ENCODE data around the gene TSPAN14. TPM values are rescaled to one million over a fixed set of nuclear protein-coding genes. Genes with fewer than 3 reads are reported as not detected.

Gene TSPAN14
- total and polyA plus RNA-seq, 2 experiments from 2014 or later: 17.9 to 40.7 TPM

- DNase-seq (ENCODE audit: low spot score) (peak; percentile 37), ATAC-seq (peak; percentile 79)
- no peaks in the 10 kb centered on the region for H3K4me1 ChIP-seq (ENCODE audit: insufficient read depth)
- H3F3A ChIP-seq (replicated peaks; ENCODE audit: low read depth): no peaks in the 10 kb centered on the region
- H3K27ac ChIP-seq (ENCODE audit: low read depth): no peak overlapping the region
- no peak overlapping the region for H3K4me2 ChIP-seq
- Mint-ChIP-seq H3K9me3 (no peaks in the 10 kb centered on the region), H3K4me3 (no peak overlapping the region), H3K4me1 (peaks cover 18% of the 10 kb centered on the region), H3K27ac (peak overlapping the region; percentile 48; the same call in 1 of the 2 replicates), H3K36me3 (ENCODE audit: low read depth) (no peaks in the 10 kb centered on the region; the same call in 2 of the 3 replicates), H3K27me3 (ENCODE audit: insufficient read depth, low read depth, poor library complexity) (peaks cover 7% of the 10 kb centered on the region)
- no peaks in the 10 kb centered on the region for H3K27me3 ChIP-seq (ENCODE audit: insufficient read depth)
- TF ChIP-seq CTCF (conservative IDR thresholded peaks at IDR 0.05; ENCODE audit: low read depth in 2 of 2) (peak; percentile 41 to 64; a peak in 3 of 4 replicates), ETS1 (IDR thresholded peaks at IDR 0.05) (no peak), NANOG (IDR thresholded peaks at IDR 0.05; ENCODE audit: borderline replicate concordance) (no peak), STAT1 (IDR thresholded peaks at IDR 0.05; ENCODE audit: unreplicated experiment) (no peak)
- H3K79me2 ChIP-seq (replicated peaks; ENCODE audit: insufficient read depth): no peaks in the 10 kb centered on the region
- no peaks in the 10 kb centered on the region for H3K36me3 ChIP-seq (ENCODE audit: insufficient read depth)
- H4K20me1 ChIP-seq (replicated peaks; ENCODE audit: insufficient read depth): no peaks in the 10 kb centered on the region
- no peaks in the 10 kb centered on the region for H3K9me2 ChIP-seq (ENCODE audit: insufficient read depth)
- H3K4me3 ChIP-seq: no peak overlapping the region
- no peak overlapping the region for H2AFZ ChIP-seq
These were observed 10.6 kb upstream of the TSPAN14 start for GRCh38 chr10:80443531-80443974.

- H3K4me1 Mint-ChIP-seq: peaks cover 18% of the 10 kb centered on the region
- Histone ChIP-seq H4K20me1 (replicated peaks; ENCODE audit: insufficient read depth) (no peaks in the 10 kb centered on the region), H3F3A (replicated peaks; ENCODE audit: low read depth) (no peaks in the 10 kb centered on the region), H3K36me3 (ENCODE audit: insufficient read depth) (no peaks in the 10 kb centered on the region), H2AFZ (no peak overlapping the region), H3K4me3 (no peak overlapping the region), H3K4me2 (no peak overlapping the region), H3K27me3 (ENCODE audit: insufficient read depth) (no peaks in the 10 kb centered on the region), H3K27ac (ENCODE audit: low read depth) (no peak overlapping the region), H3K4me1 (ENCODE audit: insufficient read depth) (no peaks in the 10 kb centered on the region), H3K79me2 (replicated peaks; ENCODE audit: insufficient read depth) (no peaks in the 10 kb centered on the region), H3K9me2 (ENCODE audit: insufficient read depth) (no peaks in the 10 kb centered on the region)
- no peak overlapping the region for H3K27ac Mint-ChIP-seq
- no peak for ATAC-seq
- no peak overlapping the region for H3K4me3 Mint-ChIP-seq
- peaks cover 7% of the 10 kb centered on the region for H3K27me3 Mint-ChIP-seq (ENCODE audit: insufficient read depth, low read depth, poor library complexity)
- no peaks in the 10 kb centered on the region for H3K9me3 Mint-ChIP-seq
- no peak for DNase-seq (ENCODE audit: low spot score)
- H3K36me3 Mint-ChIP-seq (ENCODE audit: low read depth): no peaks in the 10 kb centered on the region; the same call in 2 of the 3 replicates
- TF ChIP-seq ZNF462 (CRISPR knock-in tag; IDR thresholded peaks at IDR 0.05): no peak
- TF ChIP-seq POLR2AphosphoS5 (IDR thresholded peaks at IDR 0.05; ENCODE audit: low read depth): no peak
- no peak for TF ChIP-seq EZH2phosphoT487 (IDR thresholded peaks at IDR 0.05; ENCODE audit: unreplicated experiment)
- TF ChIP-seq NANOG (IDR thresholded peaks at IDR 0.05; ENCODE audit: borderline replicate concordance): no peak
- TF ChIP-seq CREB1 (CRISPR knock-in tag; IDR thresholded peaks at IDR 0.05; ENCODE audit: low read depth): no peak
- no peak for TF ChIP-seq REST (IDR thresholded peaks at IDR 0.05; ENCODE audit: unreplicated experiment)
These were observed 10.0 kb upstream of the TSPAN14 start for GRCh38 chr10:80444124-80444523.

All from GM23338 (cell line).